GM12878 (cell line): ENCODE measurements around the gene LHFPL3. TPM values are rescaled to one million over a fixed set of nuclear protein-coding genes. Genes with fewer than 3 reads are reported as not detected.

ENCODE experiments used
- ATAC-seq: fragments of 200-7000 bp; cut with Tn5 transposase; 3 replicates; pipeline ENCODE4 v1.9.1; 2020; ENCODE audit warnings: mild to moderate bottlenecking, moderate library complexity
- BruUV-seq: library from RNA; stranded (reverse); fragments of 400-500 nt; replicated peaks from 2 replicates; lab custom pipeline; 2021; lab: Mats Ljungman, UMichigan
- CTCF ChIA-PET: fragments of 300-600 bp; sonication (Branson Sonifier 250); formaldehyde crosslinking; extraction: SDS; loops from one replicate; lab custom pipeline; 2021; ENCODE audit warnings: inconsistent platforms; lab: Yijun Ruan, JAX
- POLR2A ChIA-PET: fragments of 350-600 bp; formaldehyde crosslinking; extraction: SDS; loops from one replicate; lab custom pipeline; 2021; ENCODE audit warnings: inconsistent platforms; lab: Charles Lee
- RAD21 ChIA-PET: fragments of 300-600 bp; sonication (Branson Sonifier 250); formaldehyde crosslinking; loops from one replicate; lab custom pipeline; 2023; ENCODE audit warnings: antibody characterized with exemption; ENCODE audit not compliant: unreplicated experiment; lab: Charles Lee
- SMC1A ChIA-PET: fragments of 300-600 bp; sonication (Branson Sonifier 250); formaldehyde crosslinking; loops from one replicate; lab custom pipeline; 2023; ENCODE audit not compliant: unreplicated experiment, uncharacterized antibody; lab: Charles Lee
- DNase-seq: peaks from one replicate; pipeline ENCODE4 v3.0.0-alpha.2; 2011; ENCODE audit warnings: low read depth, low spot score
- FAIRE-seq: peaks from 3 replicates; lab custom pipeline; 2011; peaks lifted over from hg19 to GRCh38; lab: Jason Lieb, UNC
- H2AFZ ChIP-seq: 2 replicates; pipeline ENCODE4 v1.6.0; 2011; ENCODE audit warnings: low read depth, low read length, control low read depth; ENCODE audit not compliant: control insufficient read depth
- H3K27ac ChIP-seq: 2 replicates; pipeline ENCODE4 v1.5.1; 2011; ENCODE audit warnings: control low read depth; ENCODE audit not compliant: control insufficient read depth, insufficient read depth
- H3K27me3 ChIP-seq, 2 experiments: replicated peaks in 1 of 2; 2 replicates each; pipeline versions ENCODE4 v1.6.0 to v1.6.1; 2011; ENCODE audit warnings: low read length in 1 of 2; ENCODE audit not compliant: control insufficient read depth in 2 of 2, insufficient read depth in 2 of 2
- H3K36me3 ChIP-seq, 2 experiments: 2 replicates each; pipeline ENCODE4 v1.5.1; 2011; ENCODE audit warnings: low read length in 1 of 2; ENCODE audit not compliant: control insufficient read depth in 2 of 2, insufficient read depth in 2 of 2
- H3K4me1 ChIP-seq: 2 replicates; pipeline ENCODE4 v1.6.1; 2011; ENCODE audit warnings: mild to moderate bottlenecking, low read length, moderate library complexity, mixed read lengths; ENCODE audit not compliant: control insufficient read depth, insufficient read depth
- H3K4me2 ChIP-seq: 2 replicates; pipeline ENCODE4 v1.6.0; 2011; ENCODE audit warnings: control low read depth; ENCODE audit not compliant: control insufficient read depth, insufficient read depth
- H3K4me3 ChIP-seq: fragments of 200-600 bp; sonication (generic); 2 replicates; pipeline ENCODE4 v1.5.1; 2016
- H3K79me2 ChIP-seq: 2 replicates; pipeline ENCODE4 v1.6.0; 2011; ENCODE audit warnings: low read length; ENCODE audit not compliant: control insufficient read depth, insufficient read depth
- H3K9ac ChIP-seq: 2 replicates; pipeline ENCODE4 v1.8.0; 2011; ENCODE audit warnings: low read length, control low read depth, mixed read lengths; ENCODE audit not compliant: control insufficient read depth, insufficient read depth
- H3K9me3 ChIP-seq: replicated peaks from 3 replicates; pipeline ENCODE4 v1.5.1; 2011; ENCODE audit warnings: mild to moderate bottlenecking, low read length; ENCODE audit not compliant: control insufficient read depth, insufficient read depth
- H4K20me1 ChIP-seq: 2 replicates; pipeline ENCODE4 v1.6.0; 2011; ENCODE audit not compliant: control insufficient read depth, insufficient read depth
- BRCA1 ChIP-seq: IDR thresholded peaks from 2 replicates; pipeline ENCODE4 v1.6.1; 2011; ENCODE audit warnings: low read depth, low read length, improper control_type of control experiment
- E2F4 ChIP-seq: IDR thresholded peaks from 2 replicates; pipeline ENCODE4 v1.6.1; 2012; ENCODE audit warnings: low read depth, low read length, improper control_type of control experiment
- FOXM1 ChIP-seq: IDR thresholded peaks from 2 replicates; pipeline ENCODE4 v1.6.1; 2012; ENCODE audit warnings: low read depth, mild to moderate bottlenecking, inconsistent platforms, low read length, moderate library complexity
- HCFC1 ChIP-seq: fragments of 150-350 bp; IDR thresholded peaks from 2 replicates; pipeline ENCODE4 v1.6.1; 2014; ENCODE audit warnings: low read length
- KDM1A ChIP-seq: fragments of 200-600 bp; sonication (generic); IDR thresholded peaks from 2 replicates; pipeline ENCODE4 v1.6.1; 2016; ENCODE audit warnings: borderline replicate concordance
- MAX ChIP-seq: IDR thresholded peaks from 2 replicates; pipeline ENCODE4 v1.6.1; 2012; ENCODE audit warnings: low read depth, low read length, improper control_type of control experiment
- MEF2A ChIP-seq: IDR thresholded peaks from 2 replicates; pipeline ENCODE4 v1.6.1; 2011; ENCODE audit warnings: low read depth, mild to moderate bottlenecking, low read length, moderate library complexity; ENCODE audit not compliant: insufficient read depth
- NR2C2 ChIP-seq: IDR thresholded peaks from 2 replicates; pipeline ENCODE4 v1.6.1; 2011; ENCODE audit warnings: borderline replicate concordance, low read depth; ENCODE audit not compliant: control insufficient read depth, insufficient read length
- PBX3 ChIP-seq: IDR thresholded peaks from 2 replicates; pipeline ENCODE4 v1.6.1; 2011; ENCODE audit warnings: mild to moderate bottlenecking, low read depth, low read length, moderate library complexity; ENCODE audit not compliant: insufficient replicate concordance
- RAD21 ChIP-seq: IDR thresholded peaks from 2 replicates; pipeline ENCODE4 v1.6.1; 2011; ENCODE audit warnings: mild to moderate bottlenecking, low read depth, low read length, moderate library complexity; ENCODE audit not compliant: insufficient read depth
- RBBP5 ChIP-seq: fragments of 200-600 bp; sonication (generic); conservative IDR thresholded peaks from 2 replicates; pipeline ENCODE4 v1.6.1; 2016
- RELB ChIP-seq: fragments of 450-650 bp; IDR thresholded peaks from 2 replicates; pipeline ENCODE4 v1.6.1; 2017; ENCODE audit warnings: low read depth, mild to moderate bottlenecking, moderate library complexity
- SMC3 ChIP-seq: IDR thresholded peaks from 2 replicates; pipeline ENCODE4 v1.6.1; 2011; ENCODE audit warnings: low read length, improper control_type of control experiment, borderline replicate concordance
- TBL1XR1 ChIP-seq: IDR thresholded peaks from 2 replicates; pipeline ENCODE4 v1.6.1; 2012; ENCODE audit warnings: low read depth, low read length, improper control_type of control experiment
- ZNF592 ChIP-seq: fragments of 450-650 bp; IDR thresholded peaks from 2 replicates; pipeline ENCODE4 v1.6.1; 2017; ENCODE audit warnings: mild to moderate bottlenecking, moderate library complexity
- WGBS: methylation state at CpG from one replicate; pipeline ENCODE4 v1.1.6; 2016; ENCODE audit warnings: low lambda C conversion rate; ENCODE audit not compliant: insufficient replicate concordance, insufficient coverage; ENCODE audit errors: missing lambda C conversion rate; 5-methylcytosine and 5-hydroxymethylcytosine counted together
- in situ Hi-C: fragments of 300-500 bp; cut with MboI; formaldehyde crosslinking; loops from 9 replicates; pipeline ENCODE4 v1.14.3; 2018; ENCODE audit warnings: mixed read lengths
- intact Hi-C: fragments of 100-400 bp; cut with micrococcal nuclease; formaldehyde crosslinking; loops from one replicate; pipeline ENCODE4 v1.14.2; 2022; ENCODE audit not compliant: unreplicated experiment
- polyA plus RNA-seq, 11 experiments: library from polyadenylated mRNA; depleted of rRNA in 4 of 11; unstranded in 6 of 11; stranded (reverse) in 5 of 11; fragments of >200 nt; fragmentation: Nextera tagmentation in 4 of 11; fragmentation: Illumina TruSeq in 1 of 11; extraction: Ambion mirVana in 4 of 11; extraction: Trizol in 1 of 11; gene quantifications; 1 replicate in 1 of 11; 2 replicates in 10 of 11; pipeline versions ENCODE4 v1.2.1 to v1.2.3, GENCODE V29; 2011 to 2016; ENCODE audit warnings: inconsistent platforms in 2 of 11, missing spikeins in 2 of 11, low read depth in 1 of 11
- total RNA-seq, 4 experiments: library from RNA; depleted of rRNA in 3 of 4; stranded (reverse); fragments of >200 nt in 3 of 4; fragmentation: Illumina TruSeq in 1 of 4; extraction: Trizol in 1 of 4; gene quantifications; 2 replicates each; pipeline versions ENCODE4 v1.2.1 to v1.2.3, GENCODE V29; 2013 to 2021

LHFPL3 gene
- total and polyA plus RNA-seq, 10 of the 15 experiments (the other 5 are each of a cell fraction or from before 2014, with no cell fraction given) = 0.09 TPM; not detected in 9

- DNase-seq (no peak), ATAC-seq (no peak), FAIRE-seq (no peak)
- Histone ChIP-seq H3K4me1 (no peaks in the 10 kb centered on the region), H3K79me2 (no peaks in the 10 kb centered on the region), H3K4me3 (no peak overlapping the region), H3K9ac (no peak overlapping the region), H3K9me3 (no peaks in the 10 kb centered on the region), H3K36me3 (no peaks in the 10 kb centered on the region), H3K27me3 (no peaks in the 10 kb centered on the region), H3K4me2 (no peak overlapping the region), H2AFZ (no peak overlapping the region), H3K27ac (no peak overlapping the region), H4K20me1 (no peaks in the 10 kb centered on the region)
- SMC1A ChIA-PET = no interaction called here
- WGBS = 17% methylated on average over 10 of the region's 10 CpGs
- CTCF ChIA-PET = no interaction called here
- intact Hi-C loops (no loop called here), in situ Hi-C loops (no loop called here)
- RAD21 ChIA-PET = no interaction called here
- no TSS peak for BruUV-seq
- POLR2A ChIA-PET = no interaction called here
- TF ChIP-seq TBL1XR1 (no peak), E2F4 (no peak), BRCA1 (no peak), HCFC1 (no peak), SMC3 (no peak), MEF2A (no peak), RBBP5 (no peak), RAD21 (no peak), NR2C2 (no peak), MAX (no peak), ZNF592 (no peak), PBX3 (no peak), RELB (no peak), KDM1A (no peak), FOXM1 (no peak)
Observed at GRCh38 chr7:104772405-104773345, 444.3 kb downstream of the LHFPL3 start.
